GM12864 (cell line): Measurements from ENCODE around the gene ATL2.

Experiments
- DNase-seq: peaks from one replicate; pipeline ENCODE4 v3.0.0-alpha.2; 2011; ENCODE audit warnings: low read depth
- H3K4me3 ChIP-seq: 2 replicates; pipeline ENCODE4 v1.5.1; 2011; ENCODE audit warnings: mild to moderate bottlenecking, low read depth, low read length, control low read depth
- TF ChIP-seq, protein P1 (sequence below): IDR thresholded peaks from 2 replicates; pipeline ENCODE4 v1.5.1; 2011; ENCODE audit warnings: low read depth, mild to moderate bottlenecking, moderate library complexity, low read length, control low read depth, inconsistent platforms; ENCODE audit errors: missing control alignments

ATL2 gene

DNA sequence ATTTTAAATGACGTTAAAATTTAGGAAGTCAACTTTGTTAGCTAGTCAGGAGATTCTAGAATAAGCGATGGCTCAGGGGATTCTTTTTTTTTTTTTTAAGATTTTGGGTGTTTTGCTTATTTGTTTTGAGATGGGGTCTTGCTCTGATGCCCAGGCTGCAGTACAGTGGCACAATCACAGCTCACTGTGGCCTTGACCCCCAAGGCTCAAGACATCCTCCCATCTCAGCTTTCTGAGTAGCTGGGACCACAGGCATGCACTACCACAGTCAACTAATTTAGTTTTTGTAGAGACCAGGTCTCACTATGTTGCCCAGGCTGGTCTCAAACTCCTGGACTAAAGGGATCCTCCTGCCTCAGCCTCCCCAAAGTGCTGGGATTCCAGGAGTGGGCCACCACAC lies 16.9 kb downstream of the ATL2 start:
- no peak for DNase-seq
- H3K4me3 ChIP-seq: no peak overlapping the region
- TF ChIP-seq, protein P1, sequence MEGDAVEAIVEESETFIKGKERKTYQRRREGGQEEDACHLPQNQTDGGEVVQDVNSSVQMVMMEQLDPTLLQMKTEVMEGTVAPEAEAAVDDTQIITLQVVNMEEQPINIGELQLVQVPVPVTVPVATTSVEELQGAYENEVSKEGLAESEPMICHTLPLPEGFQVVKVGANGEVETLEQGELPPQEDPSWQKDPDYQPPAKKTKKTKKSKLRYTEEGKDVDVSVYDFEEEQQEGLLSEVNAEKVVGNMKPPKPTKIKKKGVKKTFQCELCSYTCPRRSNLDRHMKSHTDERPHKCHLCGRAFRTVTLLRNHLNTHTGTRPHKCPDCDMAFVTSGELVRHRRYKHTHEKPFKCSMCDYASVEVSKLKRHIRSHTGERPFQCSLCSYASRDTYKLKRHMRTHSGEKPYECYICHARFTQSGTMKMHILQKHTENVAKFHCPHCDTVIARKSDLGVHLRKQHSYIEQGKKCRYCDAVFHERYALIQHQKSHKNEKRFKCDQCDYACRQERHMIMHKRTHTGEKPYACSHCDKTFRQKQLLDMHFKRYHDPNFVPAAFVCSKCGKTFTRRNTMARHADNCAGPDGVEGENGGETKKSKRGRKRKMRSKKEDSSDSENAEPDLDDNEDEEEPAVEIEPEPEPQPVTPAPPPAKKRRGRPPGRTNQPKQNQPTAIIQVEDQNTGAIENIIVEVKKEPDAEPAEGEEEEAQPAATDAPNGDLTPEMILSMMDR: no peak

DNA sequence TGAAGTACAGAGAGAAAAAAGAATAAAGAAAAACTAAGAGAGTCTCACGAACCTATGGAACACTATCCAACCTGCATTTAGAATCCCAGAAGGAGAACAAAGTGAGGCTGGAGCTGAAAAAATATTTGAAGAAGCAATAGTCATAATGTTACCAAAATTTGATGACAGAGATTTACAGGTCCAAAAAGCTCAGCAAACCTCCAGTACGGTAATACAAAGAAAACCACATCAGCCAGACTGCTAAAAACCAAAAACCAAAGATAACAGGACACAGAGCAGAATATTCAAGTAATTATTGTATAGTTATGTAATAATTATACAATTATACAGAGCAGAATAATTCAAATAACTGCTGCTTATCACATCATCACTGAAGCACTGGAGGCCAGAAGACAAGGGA lies 23.7 kb downstream of the ATL2 start:
- no peak overlapping the region for H3K4me3 ChIP-seq
- TF ChIP-seq, protein P1: no peak
- no peak for DNase-seq

DNA sequence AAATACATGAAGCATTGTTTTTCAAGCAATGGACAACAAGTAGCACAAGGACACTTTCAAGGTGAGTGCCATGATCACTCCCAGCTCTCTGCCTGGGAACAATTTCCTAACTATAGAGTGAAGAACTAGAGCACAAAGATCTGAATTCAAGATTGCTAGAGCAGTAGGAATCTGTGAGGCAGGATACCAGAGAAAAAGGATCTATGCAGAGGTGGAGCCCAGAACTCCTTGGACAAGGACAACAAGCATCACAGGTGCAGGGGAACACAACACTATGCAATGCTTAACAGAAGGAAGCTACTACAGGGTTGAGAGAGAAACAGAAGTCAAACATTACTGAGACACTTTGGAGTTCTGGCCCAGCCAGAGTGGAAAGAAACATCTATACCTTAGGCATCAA lies 24.7 kb downstream of the ATL2 start:
- H3K4me3 ChIP-seq: no peak overlapping the region
- TF ChIP-seq, protein P1: no peak
- no peak for DNase-seq

DNA sequence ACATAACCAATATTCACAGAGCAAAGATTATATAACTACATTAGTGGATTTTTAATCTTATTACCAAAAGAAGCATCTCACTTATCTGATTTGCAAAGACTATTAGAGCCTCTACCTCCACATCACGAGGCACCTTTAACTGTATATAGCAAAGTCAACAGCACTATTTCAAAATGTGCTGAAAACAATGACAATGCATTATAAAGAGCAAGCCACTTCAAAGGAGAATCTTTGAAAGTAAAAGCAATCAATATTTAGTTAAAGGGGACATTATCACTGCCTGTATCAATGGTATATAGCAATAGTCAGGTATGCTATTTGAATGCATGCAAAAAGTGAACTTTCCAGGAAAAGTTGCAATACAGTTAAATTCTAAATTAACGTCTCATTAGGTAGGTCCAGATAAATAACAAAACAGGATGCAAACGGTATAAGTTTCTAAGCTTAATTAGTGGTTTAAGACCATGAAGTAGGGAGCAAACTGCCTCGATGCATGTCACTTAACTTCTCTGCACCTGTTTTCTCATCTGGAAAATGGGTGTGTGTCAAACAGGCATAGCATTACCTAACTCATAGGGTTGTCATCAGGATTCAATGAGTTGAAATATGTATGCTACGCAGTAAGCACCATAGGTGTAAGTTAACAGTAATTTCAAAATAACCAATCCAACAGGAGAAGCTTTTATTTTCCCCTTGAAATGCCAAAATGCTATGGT lies 31.6 kb downstream of the ATL2 start:
- no peak for DNase-seq
- TF ChIP-seq, protein P1: no peak
- H3K4me3 ChIP-seq: no peak overlapping the region

DNA sequence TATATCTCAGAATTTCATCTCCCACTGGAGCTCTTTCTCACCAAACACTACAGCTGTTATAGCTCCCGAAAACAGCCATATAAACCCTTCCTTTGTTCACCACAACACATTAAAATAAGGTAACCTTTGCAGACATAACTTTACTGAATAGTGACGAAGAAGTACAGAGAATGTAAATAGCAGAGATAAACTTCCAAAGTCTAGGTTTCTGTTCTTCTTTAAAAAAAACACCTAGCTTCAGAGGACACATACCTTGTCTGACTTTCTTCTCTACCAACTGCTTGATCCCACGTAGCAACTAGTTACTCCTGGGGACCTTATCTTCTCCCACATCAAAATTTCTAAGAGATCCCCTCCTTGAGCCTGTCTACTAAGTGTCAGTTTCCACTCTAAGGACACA lies 32.3 kb downstream of the ATL2 start:
- no peak overlapping the region for H3K4me3 ChIP-seq
- TF ChIP-seq, protein P1: no peak
- no peak for DNase-seq

DNA sequence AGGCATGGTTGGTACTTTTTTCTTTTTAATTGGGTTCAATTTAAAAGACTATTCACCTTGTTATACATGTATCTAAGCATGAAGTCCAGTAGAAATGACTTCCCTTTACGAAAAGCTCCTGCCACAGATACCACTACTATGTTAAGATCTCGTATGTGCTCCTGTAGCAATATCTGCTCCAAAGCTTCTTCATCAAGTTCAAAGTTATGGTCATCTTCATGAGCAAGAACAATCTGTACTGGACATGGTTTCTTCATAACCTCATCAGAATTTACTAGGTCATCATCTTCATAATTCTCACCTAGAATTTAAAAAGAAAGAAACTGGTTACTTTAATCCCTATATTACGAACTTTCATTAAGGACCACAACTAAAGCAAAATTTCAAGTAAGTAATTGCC lies 33.9 kb downstream of the ATL2 start:
- no peak for DNase-seq
- TF ChIP-seq, protein P1: no peak
- H3K4me3 ChIP-seq: no peak overlapping the region

DNA sequence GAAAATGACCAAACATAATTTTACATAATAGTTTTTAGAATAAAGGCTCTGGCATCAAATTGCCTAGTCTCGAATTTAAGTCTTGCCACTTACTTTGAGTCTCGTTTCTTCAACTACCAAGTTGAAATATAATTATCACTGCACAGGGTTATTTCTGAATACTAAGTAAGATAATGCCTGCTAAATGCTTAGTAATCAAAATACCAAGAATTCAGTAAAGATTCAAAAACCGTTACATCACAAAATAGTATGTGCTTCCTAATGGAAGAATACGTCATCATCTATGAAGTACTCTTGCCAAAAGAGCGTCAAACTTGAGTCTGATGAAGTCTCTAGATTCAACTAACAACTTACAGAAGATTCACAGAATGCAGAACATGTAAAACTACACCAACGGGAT lies 40.5 kb downstream of the ATL2 start:
- no peak for DNase-seq
- TF ChIP-seq, protein P1: no peak
- H3K4me3 ChIP-seq: no peak overlapping the region
